Activated T-helper 17 cell treated with anti-CD3 and anti-CD28 coated beads, Interleukin-2, amount 50 U/mL, for 72 hours (primary cell): ENCODE measurements around the gene RAB4B. TPM values are rescaled to one million over a fixed set of nuclear protein-coding genes. Genes with fewer than 3 reads are reported as not detected.

Source experiments
- total RNA-seq, 2 donors: library from RNA; stranded (reverse); gene quantifications; one replicate each; pipeline ENCODE4 v1.2.3, GENCODE V29; 2022

RAB4B gene
- total RNA-seq, 2 donors from 2014 or later: 29.0 to 31.3 TPM

Other genes with a start within 250 kb of the RAB4B start
- gene SHKBP1, start 201.4 kb upstream of the RAB4B start, total RNA-seq: 100 to 1,000 TPM; 113 to 126 TPM
- 100 to 1,000 TPM; 117 to 331 TPM for gene LTBP4, start 176.9 kb upstream of the RAB4B start, total RNA-seq
- gene NUMBL, start 87.6 kb upstream of the RAB4B start, total RNA-seq: 10 to 100 TPM; 16.4 to 37.3 TPM
- gene COQ8B, start 61.4 kb upstream of the RAB4B start, total RNA-seq: 10 to 100 TPM; 31.0 to 54.8 TPM
- 10 to 100 TPM in 1 of 2 donors, 1 to 10 TPM in 1; 7.0 to 14.5 TPM for gene ITPKC, start 61.1 kb upstream of the RAB4B start, total RNA-seq
- gene ACTMAP, start 27.8 kb upstream of the RAB4B start, total RNA-seq: 10 to 100 TPM; 13.0 to 16.6 TPM
- 100 to 1,000 TPM; 171 to 175 TPM for gene SNRPA, start 27.0 kb upstream of the RAB4B start, total RNA-seq
- 1 to 10 TPM in 1 of 2 donors, not detected in 1; 5.7 TPM for gene MIA, start 2.7 kb upstream of the RAB4B start, total RNA-seq
- 10 to 100 TPM; 78.1 to 86.8 TPM for gene EGLN2, start 20.9 kb downstream of the RAB4B start, total RNA-seq
- gene CYP2A6, start 72.2 kb downstream of the RAB4B start, total RNA-seq: not detected
- not detected for gene CYP2A7, start 104.0 kb downstream of the RAB4B start, total RNA-seq
- gene CYP2B6, start 213.0 kb downstream of the RAB4B start, total RNA-seq: not detected